Measurements from ENCODE around the gene GJA3. TPM values are rescaled to one million over a fixed set of nuclear protein-coding genes. Genes with fewer than 3 reads are reported as not detected.

Gene GJA3
- total and polyA plus RNA-seq, 9 of the 15 experiments (the other 6 are each of a cell fraction or from before 2014, with no cell fraction given), result 0.03 to 0.13 (median 0.04) TPM; not detected in 4

- TF ChIP-seq, protein P1, sequence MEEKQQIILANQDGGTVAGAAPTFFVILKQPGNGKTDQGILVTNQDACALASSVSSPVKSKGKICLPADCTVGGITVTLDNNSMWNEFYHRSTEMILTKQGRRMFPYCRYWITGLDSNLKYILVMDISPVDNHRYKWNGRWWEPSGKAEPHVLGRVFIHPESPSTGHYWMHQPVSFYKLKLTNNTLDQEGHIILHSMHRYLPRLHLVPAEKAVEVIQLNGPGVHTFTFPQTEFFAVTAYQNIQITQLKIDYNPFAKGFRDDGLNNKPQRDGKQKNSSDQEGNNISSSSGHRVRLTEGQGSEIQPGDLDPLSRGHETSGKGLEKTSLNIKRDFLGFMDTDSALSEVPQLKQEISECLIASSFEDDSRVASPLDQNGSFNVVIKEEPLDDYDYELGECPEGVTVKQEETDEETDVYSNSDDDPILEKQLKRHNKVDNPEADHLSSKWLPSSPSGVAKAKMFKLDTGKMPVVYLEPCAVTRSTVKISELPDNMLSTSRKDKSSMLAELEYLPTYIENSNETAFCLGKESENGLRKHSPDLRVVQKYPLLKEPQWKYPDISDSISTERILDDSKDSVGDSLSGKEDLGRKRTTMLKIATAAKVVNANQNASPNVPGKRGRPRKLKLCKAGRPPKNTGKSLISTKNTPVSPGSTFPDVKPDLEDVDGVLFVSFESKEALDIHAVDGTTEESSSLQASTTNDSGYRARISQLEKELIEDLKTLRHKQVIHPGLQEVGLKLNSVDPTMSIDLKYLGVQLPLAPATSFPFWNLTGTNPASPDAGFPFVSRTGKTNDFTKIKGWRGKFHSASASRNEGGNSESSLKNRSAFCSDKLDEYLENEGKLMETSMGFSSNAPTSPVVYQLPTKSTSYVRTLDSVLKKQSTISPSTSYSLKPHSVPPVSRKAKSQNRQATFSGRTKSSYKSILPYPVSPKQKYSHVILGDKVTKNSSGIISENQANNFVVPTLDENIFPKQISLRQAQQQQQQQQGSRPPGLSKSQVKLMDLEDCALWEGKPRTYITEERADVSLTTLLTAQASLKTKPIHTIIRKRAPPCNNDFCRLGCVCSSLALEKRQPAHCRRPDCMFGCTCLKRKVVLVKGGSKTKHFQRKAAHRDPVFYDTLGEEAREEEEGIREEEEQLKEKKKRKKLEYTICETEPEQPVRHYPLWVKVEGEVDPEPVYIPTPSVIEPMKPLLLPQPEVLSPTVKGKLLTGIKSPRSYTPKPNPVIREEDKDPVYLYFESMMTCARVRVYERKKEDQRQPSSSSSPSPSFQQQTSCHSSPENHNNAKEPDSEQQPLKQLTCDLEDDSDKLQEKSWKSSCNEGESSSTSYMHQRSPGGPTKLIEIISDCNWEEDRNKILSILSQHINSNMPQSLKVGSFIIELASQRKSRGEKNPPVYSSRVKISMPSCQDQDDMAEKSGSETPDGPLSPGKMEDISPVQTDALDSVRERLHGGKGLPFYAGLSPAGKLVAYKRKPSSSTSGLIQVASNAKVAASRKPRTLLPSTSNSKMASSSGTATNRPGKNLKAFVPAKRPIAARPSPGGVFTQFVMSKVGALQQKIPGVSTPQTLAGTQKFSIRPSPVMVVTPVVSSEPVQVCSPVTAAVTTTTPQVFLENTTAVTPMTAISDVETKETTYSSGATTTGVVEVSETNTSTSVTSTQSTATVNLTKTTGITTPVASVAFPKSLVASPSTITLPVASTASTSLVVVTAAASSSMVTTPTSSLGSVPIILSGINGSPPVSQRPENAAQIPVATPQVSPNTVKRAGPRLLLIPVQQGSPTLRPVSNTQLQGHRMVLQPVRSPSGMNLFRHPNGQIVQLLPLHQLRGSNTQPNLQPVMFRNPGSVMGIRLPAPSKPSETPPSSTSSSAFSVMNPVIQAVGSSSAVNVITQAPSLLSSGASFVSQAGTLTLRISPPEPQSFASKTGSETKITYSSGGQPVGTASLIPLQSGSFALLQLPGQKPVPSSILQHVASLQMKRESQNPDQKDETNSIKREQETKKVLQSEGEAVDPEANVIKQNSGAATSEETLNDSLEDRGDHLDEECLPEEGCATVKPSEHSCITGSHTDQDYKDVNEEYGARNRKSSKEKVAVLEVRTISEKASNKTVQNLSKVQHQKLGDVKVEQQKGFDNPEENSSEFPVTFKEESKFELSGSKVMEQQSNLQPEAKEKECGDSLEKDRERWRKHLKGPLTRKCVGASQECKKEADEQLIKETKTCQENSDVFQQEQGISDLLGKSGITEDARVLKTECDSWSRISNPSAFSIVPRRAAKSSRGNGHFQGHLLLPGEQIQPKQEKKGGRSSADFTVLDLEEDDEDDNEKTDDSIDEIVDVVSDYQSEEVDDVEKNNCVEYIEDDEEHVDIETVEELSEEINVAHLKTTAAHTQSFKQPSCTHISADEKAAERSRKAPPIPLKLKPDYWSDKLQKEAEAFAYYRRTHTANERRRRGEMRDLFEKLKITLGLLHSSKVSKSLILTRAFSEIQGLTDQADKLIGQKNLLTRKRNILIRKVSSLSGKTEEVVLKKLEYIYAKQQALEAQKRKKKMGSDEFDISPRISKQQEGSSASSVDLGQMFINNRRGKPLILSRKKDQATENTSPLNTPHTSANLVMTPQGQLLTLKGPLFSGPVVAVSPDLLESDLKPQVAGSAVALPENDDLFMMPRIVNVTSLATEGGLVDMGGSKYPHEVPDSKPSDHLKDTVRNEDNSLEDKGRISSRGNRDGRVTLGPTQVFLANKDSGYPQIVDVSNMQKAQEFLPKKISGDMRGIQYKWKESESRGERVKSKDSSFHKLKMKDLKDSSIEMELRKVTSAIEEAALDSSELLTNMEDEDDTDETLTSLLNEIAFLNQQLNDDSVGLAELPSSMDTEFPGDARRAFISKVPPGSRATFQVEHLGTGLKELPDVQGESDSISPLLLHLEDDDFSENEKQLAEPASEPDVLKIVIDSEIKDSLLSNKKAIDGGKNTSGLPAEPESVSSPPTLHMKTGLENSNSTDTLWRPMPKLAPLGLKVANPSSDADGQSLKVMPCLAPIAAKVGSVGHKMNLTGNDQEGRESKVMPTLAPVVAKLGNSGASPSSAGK (IDR thresholded peaks at IDR 0.05), result peak; percentile 36; the same call in 1 of the 2 replicates
- TF ChIP-seq, protein P2, sequence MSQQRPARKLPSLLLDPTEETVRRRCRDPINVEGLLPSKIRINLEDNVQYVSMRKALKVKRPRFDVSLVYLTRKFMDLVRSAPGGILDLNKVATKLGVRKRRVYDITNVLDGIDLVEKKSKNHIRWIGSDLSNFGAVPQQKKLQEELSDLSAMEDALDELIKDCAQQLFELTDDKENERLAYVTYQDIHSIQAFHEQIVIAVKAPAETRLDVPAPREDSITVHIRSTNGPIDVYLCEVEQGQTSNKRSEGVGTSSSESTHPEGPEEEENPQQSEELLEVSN (IDR thresholded peaks at IDR 0.05; ENCODE audit: borderline replicate concordance in 1 of 2, extremely low read depth in 1 of 2, insufficient read depth in 1 of 2, insufficient read length in 1 of 2, low read depth in 1 of 2, low read length in 1 of 2, poor library complexity in 1 of 2, severe bottlenecking in 1 of 2), result peak in 1 of 2 experiments; percentile 26
- no peak for TF ChIP-seq MCM2 (IDR thresholded peaks at IDR 0.05; ENCODE audit: low read depth)
- TF ChIP-seq POLR3A (IDR thresholded peaks at IDR 0.05; ENCODE audit: borderline replicate concordance, extremely low read depth, insufficient read depth, insufficient read length), result no peak
These were observed 42.3 kb downstream of the GJA3 start (continued) for GRCh38 chr13:20118268-20119140.
